Epithelial cell of prostate (primary cell): Measurements from ENCODE around the gene DNASE2.

Experiments used
- DNase-seq: peaks from one replicate; pipeline ENCODE4 v3.0.0-alpha.2; 2011; ENCODE audit warnings: low read depth, low spot score
- H3K27ac ChIP-seq: fragments of 450-650 bp; 2 replicates; pipeline ENCODE4 v1.5.1; 2017; ENCODE audit warnings: mild to moderate bottlenecking

The DNASE2 gene

DNA sequence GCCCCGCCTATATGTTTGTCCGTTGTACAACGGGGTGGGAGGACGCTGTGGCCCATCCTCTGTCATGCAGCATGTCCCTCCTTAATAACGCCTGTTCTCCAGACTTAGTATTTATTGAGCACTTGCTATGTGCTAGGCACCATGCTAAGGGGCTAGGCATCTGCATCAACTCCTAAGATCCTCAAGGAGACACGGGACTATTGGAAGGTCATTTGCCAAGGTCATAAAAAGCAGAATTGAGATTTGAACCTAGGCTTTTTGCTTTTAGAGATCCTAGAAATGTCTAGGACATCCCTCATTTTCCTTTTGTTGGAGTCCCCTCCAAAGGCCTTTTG lies 44.8 kb downstream of the DNASE2 start:
- DNase-seq = no peak

DNA sequence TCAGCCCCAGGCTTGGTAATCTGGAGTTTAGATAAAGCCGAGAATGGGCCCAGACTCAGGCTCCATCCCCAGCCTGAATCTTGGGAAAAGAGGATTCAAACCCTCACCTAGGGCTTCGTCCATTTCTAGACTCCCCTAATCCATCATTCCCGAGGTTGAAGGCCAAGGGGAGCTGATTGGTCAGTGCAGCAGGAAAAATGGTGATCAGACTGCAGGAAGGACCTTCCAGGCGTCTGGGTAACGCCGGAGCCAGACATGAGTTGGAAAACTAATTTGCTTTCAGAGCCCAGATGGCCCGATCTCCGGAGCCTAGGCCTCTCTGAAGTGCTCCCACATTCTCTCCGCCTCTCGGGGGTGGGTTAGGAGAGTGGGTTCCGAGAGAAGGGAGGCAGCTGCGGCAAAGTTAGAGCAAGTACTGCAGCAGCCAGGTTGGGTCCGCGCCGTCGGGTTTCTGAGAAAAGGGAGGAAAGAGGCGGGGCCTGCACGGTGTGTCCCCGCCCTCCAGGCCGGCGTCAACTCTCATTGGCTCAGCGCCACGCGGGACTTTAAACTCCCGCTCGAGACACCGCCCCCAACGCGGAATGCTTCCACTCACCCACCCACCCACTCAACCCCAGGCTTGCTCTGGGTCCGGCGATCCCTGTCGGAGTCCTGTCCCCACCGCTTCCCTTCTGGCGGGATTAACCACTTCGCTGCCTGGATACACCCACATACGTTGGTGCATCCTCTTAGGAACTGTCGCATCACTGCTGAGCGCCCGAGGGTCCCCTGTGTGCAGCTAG lies 46.1 kb downstream of the DNASE2 start:
- no peak for DNase-seq

More for the DNA sequence above, 44.8 kb downstream of the DNASE2 start:
- H3K27ac ChIP-seq = no peak overlapping the region

DNA sequence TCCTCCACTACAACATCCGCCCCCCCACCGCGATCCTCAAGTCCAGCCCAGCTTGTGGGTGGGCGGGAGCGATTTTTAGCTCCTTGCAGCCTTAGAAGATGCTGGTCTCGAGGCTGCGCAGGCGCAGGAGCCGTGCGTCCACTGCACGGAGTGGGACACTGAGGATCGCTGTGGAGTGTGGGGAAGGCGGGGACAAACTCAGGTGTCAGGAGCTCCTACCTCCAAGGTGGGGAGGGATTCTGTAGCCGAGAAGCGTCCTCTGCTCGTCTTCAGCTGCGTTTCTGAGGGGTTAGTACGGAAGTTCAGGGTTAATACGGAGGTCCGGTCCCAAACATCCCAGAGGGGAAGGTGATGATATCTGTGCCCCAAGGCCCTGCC lies 46.7 kb downstream of the DNASE2 start, which contains the start of gene RTBDN:
Gene RTBDN, minus strand, starts transcription at position 14 of the 378 bp plus-strand sequence. CDS start 4,600 bp downstream, outside the sequence.
- no peak for DNase-seq
- H3K27ac ChIP-seq = no peak within 1 kb of the TSS

More for the DNA sequence above, 46.1 kb downstream of the DNASE2 start:
- no peak overlapping the region for H3K27ac ChIP-seq

- H3K27ac ChIP-seq = no peak overlapping the region
- DNase-seq = no peak
These were observed 47.3 kb downstream of the DNASE2 start for GRCh38 chr19:12833738-12834565.

DNA sequence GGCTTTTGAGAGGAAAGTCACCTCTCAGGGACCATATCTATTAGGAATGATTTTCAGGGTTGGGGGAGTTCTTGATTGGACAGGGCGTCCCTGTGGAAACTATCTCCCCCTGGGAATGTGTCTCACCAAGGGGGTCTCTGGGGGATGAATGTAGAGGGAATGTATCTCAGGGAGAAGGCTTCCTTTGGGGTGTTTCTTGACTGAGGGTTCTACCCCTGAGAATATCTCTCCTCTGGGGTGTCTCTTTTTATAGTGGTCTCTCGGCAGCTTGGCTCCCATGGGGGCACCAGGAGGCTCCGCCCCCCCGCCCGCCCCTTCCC lies 47.9 kb downstream of the DNASE2 start:
- no peak for DNase-seq
- H3K27ac ChIP-seq = no peak overlapping the region

DNA sequence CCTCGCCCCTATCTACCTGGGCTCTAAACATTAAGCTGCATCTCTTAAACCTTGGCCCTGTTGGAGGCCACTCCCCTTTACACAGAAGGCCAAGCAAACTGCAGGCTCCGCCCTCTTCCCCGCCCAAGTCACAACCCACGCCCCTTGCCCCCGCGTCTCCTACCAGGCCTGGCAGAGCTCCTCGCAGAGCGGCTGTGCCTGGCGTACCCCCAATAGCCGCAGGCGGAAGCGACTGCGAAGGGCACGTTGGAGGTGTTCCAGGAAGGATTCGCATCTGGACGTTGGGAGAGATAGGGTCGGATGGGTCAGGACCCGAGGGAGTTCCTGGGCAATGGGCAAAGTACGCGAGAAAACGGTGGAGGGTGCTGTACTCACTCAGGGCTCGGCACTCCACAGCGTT lies 52.8 kb downstream of the DNASE2 start:
- DNase-seq = no peak
- H3K27ac ChIP-seq = no peak overlapping the region

GRCh38 chr19:12825254-12826131 lies 55.8 kb downstream of the DNASE2 start:
- DNase-seq = no peak

More at GRCh38 chr19:12825254-12826131, 55.8 kb downstream of the DNASE2 start:
- H3K27ac ChIP-seq = no peak overlapping the region
